CD4-positive, alpha-beta T cell treated with Interleukin-12 subunit alpha and Interleukin-12 subunit beta, for 1 hour (primary cell): ENCODE data around the gene EHBP1.
A peak's percentile ranks its signal among the peaks of the same experiment; 100 is the strongest.

ENCODE experiments used
- DNase-seq: peaks from one replicate; pipeline ENCODE4 v3.0.0-alpha.2; 2020

The EHBP1 gene

GRCh38 chr2:62785810-62786597, 80.5 kb downstream of the EHBP1 start:
- no peak for DNase-seq

GRCh38 chr2:62787386-62787785, 81.9 kb downstream of the EHBP1 start:
- DNase-seq: peak; percentile 17

GRCh38 chr2:62789518-62789917, 84.0 kb downstream of the EHBP1 start:
- no peak for DNase-seq

GRCh38 chr2:62789918-62790317, 84.4 kb downstream of the EHBP1 start:
- DNase-seq: no peak

GRCh38 chr2:62792408-62792807, 86.9 kb downstream of the EHBP1 start:
- no peak for DNase-seq

GRCh38 chr2:62793213-62793612, 87.7 kb downstream of the EHBP1 start:
- DNase-seq: no peak

- no peak for DNase-seq
These were observed 89.3 kb downstream of the EHBP1 start for GRCh38 chr2:62794791-62795190.

- DNase-seq: no peak
These were observed 89.8 kb downstream of the EHBP1 start for GRCh38 chr2:62795341-62795740.

GRCh38 chr2:62797107-62797506, 91.6 kb downstream of the EHBP1 start:
- DNase-seq: no peak

GRCh38 chr2:62800618-62801017, 95.1 kb downstream of the EHBP1 start:
- no peak for DNase-seq

GRCh38 chr2:62801110-62801509, 95.6 kb downstream of the EHBP1 start:
- DNase-seq: no peak

- peak; percentile 7 for DNase-seq
These were observed 96.5 kb downstream of the EHBP1 start for GRCh38 chr2:62801814-62802523.

- DNase-seq: no peak
These were observed 98.4 kb downstream of the EHBP1 start for GRCh38 chr2:62803961-62804360.

- DNase-seq: no peak
These were observed 100.7 kb downstream of the EHBP1 start for GRCh38 chr2:62806231-62806630.

- DNase-seq: no peak
These were observed 103.0 kb downstream of the EHBP1 start for GRCh38 chr2:62808554-62808953.

- DNase-seq: no peak
These were observed 105.6 kb downstream of the EHBP1 start for GRCh38 chr2:62811086-62811485.

- no peak for DNase-seq
These were observed 106.5 kb downstream of the EHBP1 start for GRCh38 chr2:62811972-62812371.

GRCh38 chr2:62812921-62813825, 107.7 kb downstream of the EHBP1 start:
- DNase-seq: no peak

GRCh38 chr2:62814123-62814522, 108.6 kb downstream of the EHBP1 start:
- DNase-seq: no peak

GRCh38 chr2:62817348-62817747, 111.8 kb downstream of the EHBP1 start:
- no peak for DNase-seq

GRCh38 chr2:62817995-62818713, 112.6 kb downstream of the EHBP1 start:
- no peak for DNase-seq

GRCh38 chr2:62822549-62822948, 117.0 kb downstream of the EHBP1 start:
- no peak for DNase-seq

- DNase-seq: no peak
These were observed 118.9 kb downstream of the EHBP1 start for GRCh38 chr2:62824388-62824787.
